ENCODE measurements around the gene ZNF407.

ZNF407 gene

DNA sequence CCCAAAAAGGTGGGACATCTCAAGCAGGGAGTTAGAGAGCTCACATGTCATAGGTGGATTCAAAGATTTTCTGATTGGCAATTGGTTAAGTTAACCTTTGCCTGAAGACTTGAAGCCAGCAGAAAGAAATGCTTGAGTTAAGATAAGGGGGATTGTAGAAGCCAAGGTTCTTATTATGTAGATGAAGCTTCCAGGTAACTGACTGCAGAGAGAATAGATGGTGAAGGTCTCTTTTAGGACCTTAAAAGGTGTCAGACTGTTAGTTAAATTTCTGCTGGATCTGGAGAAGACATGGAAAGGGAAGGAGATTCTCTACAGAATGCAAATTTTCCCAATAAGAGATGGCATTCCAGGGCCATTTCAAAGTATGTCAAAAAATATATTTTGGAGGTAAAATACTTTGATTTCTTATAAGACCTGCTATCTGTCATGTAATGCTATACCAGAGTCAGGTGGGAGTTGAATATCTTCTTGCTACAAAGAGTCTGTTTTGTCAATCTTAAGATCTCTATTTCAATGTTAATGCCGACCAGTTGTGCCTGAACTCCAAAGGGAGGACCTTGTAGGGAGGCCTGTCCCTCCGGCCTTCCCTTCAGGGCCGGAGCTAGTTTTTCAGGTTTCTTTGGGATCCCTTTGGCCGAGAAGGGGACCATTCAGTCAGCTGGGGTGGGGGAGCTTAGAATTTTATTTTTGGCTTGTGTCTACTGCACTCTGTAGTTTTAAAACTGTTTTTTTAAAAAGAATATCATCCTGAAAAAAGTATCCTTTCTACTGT is 330.7 kb downstream of the ZNF407 start:
- TF ChIP-seq RARB (CRISPR knock-in tag; IDR thresholded peaks at IDR 0.05) = no peak
- TF ChIP-seq, protein P1, sequence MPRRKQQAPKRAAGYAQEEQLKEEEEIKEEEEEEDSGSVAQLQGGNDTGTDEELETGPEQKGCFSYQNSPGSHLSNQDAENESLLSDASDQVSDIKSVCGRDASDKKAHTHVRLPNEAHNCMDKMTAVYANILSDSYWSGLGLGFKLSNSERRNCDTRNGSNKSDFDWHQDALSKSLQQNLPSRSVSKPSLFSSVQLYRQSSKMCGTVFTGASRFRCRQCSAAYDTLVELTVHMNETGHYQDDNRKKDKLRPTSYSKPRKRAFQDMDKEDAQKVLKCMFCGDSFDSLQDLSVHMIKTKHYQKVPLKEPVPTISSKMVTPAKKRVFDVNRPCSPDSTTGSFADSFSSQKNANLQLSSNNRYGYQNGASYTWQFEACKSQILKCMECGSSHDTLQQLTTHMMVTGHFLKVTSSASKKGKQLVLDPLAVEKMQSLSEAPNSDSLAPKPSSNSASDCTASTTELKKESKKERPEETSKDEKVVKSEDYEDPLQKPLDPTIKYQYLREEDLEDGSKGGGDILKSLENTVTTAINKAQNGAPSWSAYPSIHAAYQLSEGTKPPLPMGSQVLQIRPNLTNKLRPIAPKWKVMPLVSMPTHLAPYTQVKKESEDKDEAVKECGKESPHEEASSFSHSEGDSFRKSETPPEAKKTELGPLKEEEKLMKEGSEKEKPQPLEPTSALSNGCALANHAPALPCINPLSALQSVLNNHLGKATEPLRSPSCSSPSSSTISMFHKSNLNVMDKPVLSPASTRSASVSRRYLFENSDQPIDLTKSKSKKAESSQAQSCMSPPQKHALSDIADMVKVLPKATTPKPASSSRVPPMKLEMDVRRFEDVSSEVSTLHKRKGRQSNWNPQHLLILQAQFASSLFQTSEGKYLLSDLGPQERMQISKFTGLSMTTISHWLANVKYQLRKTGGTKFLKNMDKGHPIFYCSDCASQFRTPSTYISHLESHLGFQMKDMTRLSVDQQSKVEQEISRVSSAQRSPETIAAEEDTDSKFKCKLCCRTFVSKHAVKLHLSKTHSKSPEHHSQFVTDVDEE (CRISPR knock-in tag; IDR thresholded peaks at IDR 0.05) = no peak
- no peak for TF ChIP-seq PPARA (CRISPR knock-in tag; IDR thresholded peaks at IDR 0.05; ENCODE audit: borderline replicate concordance)
- TF ChIP-seq PATZ1 (CRISPR knock-in tag; IDR thresholded peaks at IDR 0.05; ENCODE audit: borderline replicate concordance) = no peak
- TF ChIP-seq CREB5 (CRISPR knock-in tag; IDR thresholded peaks at IDR 0.05; ENCODE audit: low read depth) = no peak
- no peak for TF ChIP-seq ZNF8 (CRISPR knock-in tag; IDR thresholded peaks at IDR 0.05)
- TF ChIP-seq ARNTL (CRISPR knock-in tag; IDR thresholded peaks at IDR 0.05; ENCODE audit: borderline replicate concordance, low read depth) = no peak
- TF ChIP-seq SNAI2 (CRISPR knock-in tag; IDR thresholded peaks at IDR 0.05) = no peak
- TF ChIP-seq ZFP3 (CRISPR knock-in tag; IDR thresholded peaks at IDR 0.05) = no peak
- TF ChIP-seq TCF4 (CRISPR knock-in tag; IDR thresholded peaks at IDR 0.05; ENCODE audit: borderline replicate concordance) = no peak
- no peak for TF ChIP-seq CSRNP3 (CRISPR knock-in tag; IDR thresholded peaks at IDR 0.05)
- no peak for TF ChIP-seq BACH2 (CRISPR knock-in tag; IDR thresholded peaks at IDR 0.05; ENCODE audit: borderline replicate concordance)
- no peak for TF ChIP-seq ZFP30 (CRISPR knock-in tag; IDR thresholded peaks at IDR 0.05)
- TF ChIP-seq TOX (CRISPR knock-in tag; IDR thresholded peaks at IDR 0.05; ENCODE audit: borderline replicate concordance) = no peak
- TF ChIP-seq ZNF565 (CRISPR knock-in tag; conservative IDR thresholded peaks at IDR 0.05; ENCODE audit: low read depth) = no peak
- no peak for TF ChIP-seq GLIS3 (CRISPR knock-in tag; IDR thresholded peaks at IDR 0.05)
- TF ChIP-seq, protein P2, sequence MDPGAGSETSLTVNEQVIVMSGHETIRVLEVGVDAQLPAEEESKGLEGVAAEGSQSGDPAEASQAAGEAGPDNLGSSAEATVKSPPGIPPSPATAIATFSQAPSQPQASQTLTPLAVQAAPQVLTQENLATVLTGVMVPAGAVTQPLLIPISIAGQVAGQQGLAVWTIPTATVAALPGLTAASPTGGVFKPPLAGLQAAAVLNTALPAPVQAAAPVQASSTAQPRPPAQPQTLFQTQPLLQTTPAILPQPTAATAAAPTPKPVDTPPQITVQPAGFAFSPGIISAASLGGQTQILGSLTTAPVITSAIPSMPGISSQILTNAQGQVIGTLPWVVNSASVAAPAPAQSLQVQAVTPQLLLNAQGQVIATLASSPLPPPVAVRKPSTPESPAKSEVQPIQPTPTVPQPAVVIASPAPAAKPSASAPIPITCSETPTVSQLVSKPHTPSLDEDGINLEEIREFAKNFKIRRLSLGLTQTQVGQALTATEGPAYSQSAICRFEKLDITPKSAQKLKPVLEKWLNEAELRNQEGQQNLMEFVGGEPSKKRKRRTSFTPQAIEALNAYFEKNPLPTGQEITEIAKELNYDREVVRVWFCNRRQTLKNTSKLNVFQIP (CRISPR knock-in tag; IDR thresholded peaks at IDR 0.05; ENCODE audit: borderline replicate concordance, low read depth) = no peak
- no peak for ATAC-seq

DNA sequence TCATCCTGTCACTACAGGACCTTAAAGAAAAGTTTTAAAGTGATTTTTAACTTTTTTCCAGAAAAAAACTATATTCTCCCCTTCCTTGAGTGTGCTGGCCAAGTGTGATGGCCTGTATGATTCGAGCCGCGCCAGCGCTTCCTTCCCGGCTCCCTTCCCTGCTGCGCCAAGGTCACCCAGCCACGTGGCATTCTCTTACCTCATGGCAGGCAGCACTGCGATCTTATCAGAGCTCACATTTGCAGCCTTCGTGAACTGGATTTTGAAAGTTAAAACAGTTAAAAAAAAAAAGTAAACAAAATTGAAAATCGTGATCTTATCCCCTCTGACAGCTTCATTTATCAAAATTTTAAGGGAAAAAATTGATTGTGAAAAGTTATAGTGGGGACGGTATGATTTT is 331.4 kb downstream of the ZNF407 start:
- TF ChIP-seq, protein P1 (CRISPR knock-in tag; IDR thresholded peaks at IDR 0.05) = no peak
- TF ChIP-seq CSRNP3 (CRISPR knock-in tag; IDR thresholded peaks at IDR 0.05) = no peak
- no peak for TF ChIP-seq TCF4 (CRISPR knock-in tag; IDR thresholded peaks at IDR 0.05; ENCODE audit: borderline replicate concordance)
- no peak for TF ChIP-seq ZNF8 (CRISPR knock-in tag; IDR thresholded peaks at IDR 0.05)
- no peak for TF ChIP-seq ISL1 (CRISPR knock-in tag; IDR thresholded peaks at IDR 0.05)
- no peak for TF ChIP-seq ZNF70 (CRISPR knock-in tag; IDR thresholded peaks at IDR 0.05)
- TF ChIP-seq ZFP3 (CRISPR knock-in tag; IDR thresholded peaks at IDR 0.05) = no peak
- TF ChIP-seq PATZ1 (CRISPR knock-in tag; IDR thresholded peaks at IDR 0.05; ENCODE audit: borderline replicate concordance) = no peak
- TF ChIP-seq ZNF565 (CRISPR knock-in tag; conservative IDR thresholded peaks at IDR 0.05; ENCODE audit: low read depth) = no peak
- ATAC-seq = no peak
